Esophagus squamous epithelium (tissue), 5 donors: ENCODE data around the gene ARID5B. TPM values are rescaled to one million over a fixed set of nuclear protein-coding genes. Genes with fewer than 3 reads are reported as not detected.

Experiments used
- DNase-seq: peaks from one replicate; lab custom pipeline; 2025; lab: John Stamatoyannopoulos, UW
- H3K27ac ChIP-seq, 4 donors: fragments of 200-600 bp; sonication (generic); one replicate each; pipeline ENCODE4 v1.5.1; 2016 to 2019; ENCODE audit warnings: mild to moderate bottlenecking in 1 of 4
- H3K27me3 ChIP-seq, 4 donors: fragments of 200-600 bp; sonication (generic); 1 replicate in 3 of 4; 2 replicates in 1 of 4; pipeline versions ENCODE4 v1.5.1 to v1.6.0; 2017 to 2021; ENCODE audit warnings: antibody characterized with exemption in 1 of 4
- H3K36me3 ChIP-seq, 3 donors: fragments of 200-600 bp; sonication (generic); one replicate each; pipeline ENCODE4 v1.5.1; 2016 to 2019
- H3K4me1 ChIP-seq, 3 donors: fragments of 200-600 bp; sonication (generic); one replicate each; pipeline ENCODE4 v1.5.1; 2017 to 2019
- H3K4me3 ChIP-seq, 4 donors: fragments of 200-600 bp; sonication (generic); 1 replicate in 3 of 4; 2 replicates in 1 of 4; pipeline ENCODE4 v1.5.1; 2016 to 2019; ENCODE audit warnings: mild to moderate bottlenecking in 2 of 4, moderate library complexity in 1 of 4
- H3K9me3 ChIP-seq, 3 donors: fragments of 200-600 bp; sonication (generic); one replicate each; pipeline ENCODE4 v1.5.1; 2016 to 2019
- CTCF ChIP-seq, 6 experiments: fragments of 450-650 bp in 4 of 6; fragments of 200-600 bp in 2 of 6; sonication (generic) in 2 of 6; IDR thresholded peaks; one replicate each; pipeline ENCODE4 v1.5.1; 2016 to 2019; ENCODE audit warnings: antibody characterized with exemption in 6 of 6, mild to moderate bottlenecking in 4 of 6, moderate library complexity in 4 of 6
- POLR2A ChIP-seq, 4 donors: fragments of 450-650 bp; IDR thresholded peaks; one replicate each; pipeline ENCODE4 v1.6.1; 2017; ENCODE audit warnings: antibody characterized with exemption in 4 of 4, mild to moderate bottlenecking in 4 of 4, moderate library complexity in 3 of 4
- WGBS, 2 donors: methylation state at CpG; one replicate each; pipeline ENCODE4 v1.1.5; 2018; 5-methylcytosine and 5-hydroxymethylcytosine counted together
- intact Hi-C: fragments of 100-400 bp; cut with DNase I; formaldehyde crosslinking; loops from one replicate; pipeline ENCODE4 v1.15.0; 2022
- total RNA-seq, 4 donors: library from RNA; depleted of rRNA; stranded (reverse); fragments of >200 nt; gene quantifications; one replicate each; pipeline ENCODE4 v1.1.0, GENCODE V29; 2016
- donor health status: DM: yes; HTN: yes; CAD: no.

Gene ARID5B
- total RNA-seq, 4 donors from 2014 or later: 18.0 to 38.1 (median 30.2) TPM

GRCh38 chr10:62023329-62023728 is 121.8 kb downstream of the ARID5B start:
- WGBS, 2 donors: 86 to 88% methylated on average over 1 of the region's 1 CpG
- no peaks in the 10 kb centered on the region for H3K27me3 ChIP-seq
- TF ChIP-seq POLR2A (IDR thresholded peaks at IDR 0.05): no peak
- no peak for TF ChIP-seq CTCF (IDR thresholded peaks at IDR 0.05)
- H3K36me3 ChIP-seq: no peaks in the 10 kb centered on the region
- H3K4me3 ChIP-seq: no peak overlapping the region
- H3K9me3 ChIP-seq: no peaks in the 10 kb centered on the region
- H3K27ac ChIP-seq: no peak overlapping the region
- H3K4me1 ChIP-seq: peaks cover 32 to 93% (median 59%) of the 10 kb centered on the region in 3 donors
- intact Hi-C loops: no loop called here
- no peak for DNase-seq

DNA sequence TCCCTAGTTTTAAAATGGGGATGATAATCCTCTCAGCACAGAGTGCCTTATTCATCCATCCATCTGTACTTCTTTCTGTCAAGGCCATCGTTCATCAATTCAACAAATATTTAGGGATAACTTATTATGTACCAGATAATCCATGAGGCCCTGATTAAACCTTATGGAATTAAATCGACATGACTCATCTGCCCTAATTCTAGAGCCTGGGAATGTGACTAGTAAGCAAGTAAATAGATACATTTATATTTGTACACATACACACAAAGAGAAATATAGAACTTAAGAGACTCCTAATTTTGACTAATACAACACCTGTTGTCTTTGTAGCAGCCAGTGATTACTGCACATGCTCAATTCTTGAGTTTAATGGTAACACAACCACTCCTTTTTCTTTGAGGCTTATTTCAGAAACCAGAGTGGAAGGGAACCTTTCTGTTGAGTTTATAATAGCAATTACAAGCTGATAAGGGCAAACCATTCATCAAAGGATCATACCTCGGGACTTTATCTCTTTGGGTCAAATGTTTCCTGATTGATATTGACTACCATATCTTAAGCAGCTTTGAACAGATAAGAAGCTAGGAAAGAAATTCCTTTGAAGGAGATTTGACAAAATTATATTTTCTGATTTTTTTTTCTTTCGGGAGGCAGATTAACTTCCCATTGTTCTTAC is 122.7 kb downstream of the ARID5B start:
- WGBS, 2 donors: 54 to 68% methylated on average over 4 of the region's 4 CpGs
- no peak for TF ChIP-seq CTCF (IDR thresholded peaks at IDR 0.05)
- no peak for TF ChIP-seq POLR2A (IDR thresholded peaks at IDR 0.05)
- intact Hi-C loops: no loop called here
- peak overlapping the region in 1 of 4 donors; percentile 10 for H3K27ac ChIP-seq
- no peak for DNase-seq
- no peak overlapping the region for H3K4me3 ChIP-seq
- H3K27me3 ChIP-seq: no peaks in the 10 kb centered on the region
- H3K9me3 ChIP-seq: no peaks in the 10 kb centered on the region
- H3K4me1 ChIP-seq: peaks cover 24 to 93% (median 57%) of the 10 kb centered on the region in 3 donors
- no peaks in the 10 kb centered on the region for H3K36me3 ChIP-seq

- TF ChIP-seq CTCF (IDR thresholded peaks at IDR 0.05) (no peak), POLR2A (IDR thresholded peaks at IDR 0.05) (no peak)
- H3K9me3 ChIP-seq: no peaks in the 10 kb centered on the region
- no peak overlapping the region for H3K4me3 ChIP-seq
- no peaks in the 10 kb centered on the region for H3K36me3 ChIP-seq
- peaks cover 14 to 86% (median 46%) of the 10 kb centered on the region in 3 donors for H3K4me1 ChIP-seq
- 64 to 67% methylated on average over 4 of the region's 4 CpGs for WGBS, 2 donors
- no peaks in the 10 kb centered on the region for H3K27me3 ChIP-seq
- no peak for DNase-seq
- intact Hi-C loops: no loop called here
- H3K27ac ChIP-seq: peak overlapping the region in 3 of 4 donors; percentile 59 to 80 (median 67)
Measured at GRCh38 chr10:62025134-62025794, 123.8 kb downstream of the ARID5B start.

DNA sequence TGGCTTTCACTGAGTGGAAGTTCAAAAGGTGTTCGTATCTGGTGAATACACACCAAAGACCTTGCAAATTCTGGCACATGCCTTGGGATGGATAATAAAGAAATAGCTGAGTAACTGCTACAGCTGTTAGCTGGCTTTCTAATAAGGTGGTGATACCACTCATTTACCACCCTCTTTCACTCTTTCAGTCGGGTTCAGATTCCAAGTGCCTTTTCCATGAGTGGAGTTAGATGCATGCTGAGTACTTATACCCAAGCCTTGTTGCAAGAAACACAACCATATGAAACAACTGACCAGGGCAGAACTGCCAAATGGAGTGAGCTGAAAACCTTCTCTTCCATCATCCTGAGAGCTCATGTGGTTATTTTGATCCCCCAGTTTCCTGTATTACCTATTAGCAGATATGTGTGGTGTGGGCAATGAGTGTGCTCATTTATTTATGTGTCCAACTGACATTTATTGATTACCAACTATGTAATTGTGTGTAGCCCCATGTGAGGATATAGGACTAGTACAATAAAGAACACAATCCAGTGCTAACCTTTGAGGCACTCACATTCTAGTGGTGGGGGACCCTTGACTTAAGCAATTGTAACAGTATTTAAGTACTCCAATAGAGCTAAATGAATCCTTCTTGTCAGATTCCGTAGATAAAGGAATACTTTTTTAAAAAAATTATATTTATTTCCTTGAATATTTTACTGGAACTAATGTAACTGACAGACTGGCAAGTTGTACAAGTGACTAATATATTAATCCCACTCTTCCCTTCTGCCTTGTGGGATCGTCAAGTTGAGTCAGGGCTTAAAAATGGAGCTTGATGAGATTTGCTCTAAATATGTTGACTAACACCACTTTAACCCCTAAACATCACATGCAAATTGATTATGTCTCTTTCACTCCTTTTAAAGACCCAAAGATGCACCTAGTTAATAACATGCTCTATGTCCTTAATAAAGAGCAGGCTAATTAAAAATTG is 124.7 kb downstream of the ARID5B start:
- WGBS, 2 donors: 46 to 50% methylated on average over 4 of the region's 4 CpGs
- Histone ChIP-seq H3K4me1 (peaks cover 10 to 77% (median 37%) of the 10 kb centered on the region in 3 donors), H3K27me3 (no peaks in the 10 kb centered on the region), H3K27ac (peak overlapping the region in 3 of 4 donors; percentile 70 to 82 (median 80)), H3K9me3 (no peaks in the 10 kb centered on the region), H3K4me3 (no peak overlapping the region), H3K36me3 (no peaks in the 10 kb centered on the region)
- DNase-seq: no peak
- TF ChIP-seq CTCF (IDR thresholded peaks at IDR 0.05): no peak
- TF ChIP-seq POLR2A (IDR thresholded peaks at IDR 0.05): no peak
- intact Hi-C loops: no loop called here
